GM21360 (cell line): ENCODE data around the gene NKAPD1.
"Not testable (repeated sequence)": the region's sequence is repeated elsewhere in the genome, so short reads cannot be mapped to it uniquely, and the experiment has no call there.

Experiments used
- ATAC-seq: cut with Tn5 transposase; IDR thresholded peaks from one replicate; pipeline ENCODE4 v1.9.1; 2021; ENCODE audit warnings: mild to moderate bottlenecking, moderate library complexity; ENCODE audit not compliant: unreplicated experiment

Gene NKAPD1

GRCh38 chr11:112085822-112086421 lies 11.8 kb downstream of the NKAPD1 start:
- peak; percentile 29 for ATAC-seq

- ATAC-seq, result peak; percentile 85
Measured at GRCh38 chr11:112086422-112087191, 12.5 kb downstream of the NKAPD1 start, which contains the start of the genes SDHD and TIMM8B. Gene SDHD, plus strand, starts transcription at chr11:112086873. Its CDS starts 35 bp downstream, at chr11:112086908. Gene TIMM8B, minus strand, starts transcription at chr11:112086756. Its CDS starts 33 bp downstream, at chr11:112086723.

GRCh38 chr11:112087212-112087611 lies 13.1 kb downstream of the NKAPD1 start:
- ATAC-seq, result no peak

GRCh38 chr11:112095302-112095701 lies 21.2 kb downstream of the NKAPD1 start:
- ATAC-seq, result not testable (repeated sequence)

GRCh38 chr11:112096194-112096593 lies 22.1 kb downstream of the NKAPD1 start:
- no peak for ATAC-seq

- ATAC-seq, result no peak
Measured at GRCh38 chr11:112097734-112098528, 23.8 kb downstream of the NKAPD1 start.

- ATAC-seq, result no peak
Measured at GRCh38 chr11:112100462-112100861, 26.4 kb downstream of the NKAPD1 start.

- ATAC-seq, result no peak
Measured at GRCh38 chr11:112103446-112103845, 29.3 kb downstream of the NKAPD1 start.

GRCh38 chr11:112106070-112106469 lies 32.0 kb downstream of the NKAPD1 start:
- no peak for ATAC-seq

GRCh38 chr11:112113539-112114457 lies 39.7 kb downstream of the NKAPD1 start:
- no peak for ATAC-seq

GRCh38 chr11:112114460-112114859 lies 40.4 kb downstream of the NKAPD1 start:
- no peak for ATAC-seq

- ATAC-seq, result no peak
Measured at GRCh38 chr11:112115386-112115785, 41.3 kb downstream of the NKAPD1 start.

- no peak for ATAC-seq
Measured at GRCh38 chr11:112118176-112118575, 44.1 kb downstream of the NKAPD1 start.

- no peak for ATAC-seq
Measured at GRCh38 chr11:112121981-112122615, 48.0 kb downstream of the NKAPD1 start.

- no peak for ATAC-seq
Measured at GRCh38 chr11:112123129-112123528, 49.0 kb downstream of the NKAPD1 start.

- no peak for ATAC-seq
Measured at GRCh38 chr11:112127056-112127455, 53.0 kb downstream of the NKAPD1 start.

GRCh38 chr11:112128483-112129121 lies 54.5 kb downstream of the NKAPD1 start:
- ATAC-seq, result no peak

GRCh38 chr11:112129656-112130055 lies 55.6 kb downstream of the NKAPD1 start:
- ATAC-seq, result no peak

GRCh38 chr11:112132737-112133136 lies 58.6 kb downstream of the NKAPD1 start:
- no peak for ATAC-seq
